Measurements from ENCODE around the gene STN1. TPM values are rescaled to one million over a fixed set of nuclear protein-coding genes. Genes with fewer than 3 reads are reported as not detected.

The STN1 gene
- total RNA-seq, 2 donors from 2014 or later, result 13.5 to 19.9 TPM

DNA sequence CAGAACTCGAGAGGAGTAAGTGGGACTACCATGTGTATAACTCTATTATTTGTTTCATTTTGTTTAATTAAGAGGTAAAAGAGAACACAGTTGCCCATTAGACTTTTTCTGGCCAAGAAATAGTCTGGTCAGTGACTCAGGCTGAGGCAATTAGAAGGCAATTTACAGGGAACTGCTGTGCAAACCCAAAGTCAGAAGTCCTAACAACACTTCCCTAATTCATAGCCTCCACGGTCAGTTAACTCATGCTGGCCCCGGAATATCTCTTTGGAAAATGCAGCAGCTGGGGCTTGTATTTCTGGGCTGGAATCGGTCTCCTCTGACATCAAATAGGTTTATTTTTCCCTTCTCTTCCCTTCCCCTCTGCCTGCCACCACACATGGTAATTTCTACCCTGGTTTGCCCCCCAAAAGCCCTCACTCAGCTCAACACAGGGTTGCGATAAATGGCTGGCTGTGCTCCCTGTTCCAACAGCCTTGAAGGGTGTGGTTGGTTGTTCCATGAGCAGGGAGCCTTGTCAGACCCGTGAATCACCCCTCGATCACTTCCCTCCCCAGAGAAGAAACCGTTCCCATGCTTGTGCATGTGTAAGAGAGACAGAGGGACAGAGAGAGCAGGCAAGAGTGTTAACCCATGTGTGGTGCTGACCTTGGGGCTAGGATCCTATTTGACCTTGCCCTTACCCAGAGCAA, 68.0 kb downstream of the STN1 start:
- Mint-ChIP-seq H3K9me3 (no peaks in the 10 kb centered on the region), H3K36me3 (ENCODE audit: low read depth) (no peaks in the 10 kb centered on the region), H3K27ac (no peak overlapping the region), H3K4me3 (no peak overlapping the region), H3K4me1 (peaks cover 37% of the 10 kb centered on the region), H3K27me3 (ENCODE audit: insufficient read depth) (peaks cover 11% of the 10 kb centered on the region)
- peaks cover 14% of the 10 kb centered on the region for H3K27me3 ChIP-seq (ENCODE audit: control insufficient read depth, insufficient read depth, low read length, poor library complexity, severe bottlenecking)
- peaks cover 13% of the 10 kb centered on the region for H3K4me1 ChIP-seq (ENCODE audit: control insufficient read depth, insufficient read depth, low read length)
- no peak for TF ChIP-seq CTCF (conservative IDR thresholded peaks at IDR 0.05)
- WGBS, 2 experiments (ENCODE audit: insufficient coverage in 1 of 2, insufficient read length in 1 of 2), result 79% methylated on average over 2 to 8 of the region's 8 CpGs
- H3K27ac ChIP-seq (ENCODE audit: low read depth, low read length), result no peak overlapping the region
- no peak for DNase-seq
- H3K9ac ChIP-seq (ENCODE audit: extremely low read depth, low read length, poor library complexity, severe bottlenecking), result no peak overlapping the region
- H3K4me3 ChIP-seq (ENCODE audit: low read length), result no peak overlapping the region
- H3K36me3 ChIP-seq (ENCODE audit: control insufficient read depth, insufficient read depth, low read length), result no peaks in the 10 kb centered on the region
- H3K9me3 ChIP-seq (ENCODE audit: control insufficient read depth, low read length), result no peaks in the 10 kb centered on the region

DNA sequence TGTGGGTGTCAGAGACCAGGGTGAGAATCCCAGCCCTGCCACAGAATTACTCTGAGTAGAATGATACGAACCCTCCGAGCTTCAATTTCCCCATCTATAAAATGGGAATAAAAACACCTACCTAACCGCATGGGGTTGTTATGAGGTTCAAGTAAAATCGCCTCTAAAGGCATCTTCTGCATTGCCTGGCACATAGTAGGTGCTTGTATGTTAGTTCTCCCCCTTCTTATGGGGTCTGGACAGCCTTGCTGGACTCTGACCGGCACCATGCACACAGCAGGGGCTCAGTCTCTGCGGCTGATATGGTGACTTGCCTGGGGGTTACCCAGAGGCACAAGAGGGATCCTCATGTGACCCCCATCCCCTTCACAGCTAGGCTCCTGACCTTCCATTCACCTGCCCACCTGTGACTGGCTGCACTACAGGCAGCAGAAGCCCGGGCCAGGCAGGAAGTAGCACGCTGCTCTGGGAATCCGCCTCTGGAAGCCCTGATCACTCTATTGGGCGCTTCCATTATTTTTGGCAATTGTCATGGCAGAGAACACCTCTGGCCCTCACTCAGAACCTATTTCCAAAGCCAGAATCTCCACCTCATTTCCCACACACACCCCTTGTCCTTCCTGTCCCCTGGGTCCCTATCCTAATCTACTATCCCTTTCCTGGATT, 68.6 kb downstream of the STN1 start:
- Histone ChIP-seq H3K4me1 (ENCODE audit: control insufficient read depth, insufficient read depth, low read length) (peaks cover 13% of the 10 kb centered on the region), H3K9me3 (ENCODE audit: control insufficient read depth, low read length) (no peaks in the 10 kb centered on the region), H3K9ac (ENCODE audit: extremely low read depth, low read length, poor library complexity, severe bottlenecking) (no peak overlapping the region), H3K27ac (ENCODE audit: low read depth, low read length) (no peak overlapping the region), H3K36me3 (ENCODE audit: control insufficient read depth, insufficient read depth, low read length) (no peaks in the 10 kb centered on the region), H3K4me3 (ENCODE audit: low read length) (no peak overlapping the region), H3K27me3 (ENCODE audit: control insufficient read depth, insufficient read depth, low read length, poor library complexity, severe bottlenecking) (peaks cover 14% of the 10 kb centered on the region)
- peaks cover 36% of the 10 kb centered on the region for H3K4me1 Mint-ChIP-seq
- no peak overlapping the region for H3K4me3 Mint-ChIP-seq
- no peak for TF ChIP-seq CTCF (conservative IDR thresholded peaks at IDR 0.05)
- no peak overlapping the region for H3K27ac Mint-ChIP-seq
- H3K36me3 Mint-ChIP-seq (ENCODE audit: low read depth), result no peaks in the 10 kb centered on the region
- H3K27me3 Mint-ChIP-seq (ENCODE audit: insufficient read depth), result peaks cover 9% of the 10 kb centered on the region
- no peaks in the 10 kb centered on the region for H3K9me3 Mint-ChIP-seq
- DNase-seq, result no peak
- 83 to 100% methylated on average over 3 to 10 of the region's 10 CpGs for WGBS, 2 experiments (ENCODE audit: insufficient coverage in 1 of 2, insufficient read length in 1 of 2)

- WGBS, 2 experiments (ENCODE audit: insufficient coverage in 1 of 2, insufficient read length in 1 of 2), result 67% methylated on average over 3 to 8 of the region's 8 CpGs
- H3K27ac ChIP-seq (ENCODE audit: low read depth, low read length), result no peak overlapping the region
- H3K9me3 Mint-ChIP-seq, result no peaks in the 10 kb centered on the region
- peaks cover 32% of the 10 kb centered on the region for H3K4me1 Mint-ChIP-seq
- H3K36me3 Mint-ChIP-seq (ENCODE audit: low read depth), result no peaks in the 10 kb centered on the region
- H3K4me3 ChIP-seq (ENCODE audit: low read length), result no peak overlapping the region
- no peaks in the 10 kb centered on the region for H3K36me3 ChIP-seq (ENCODE audit: control insufficient read depth, insufficient read depth, low read length)
- peak; percentile 83 for DNase-seq
- H3K27ac Mint-ChIP-seq, result no peak overlapping the region
- H3K9ac ChIP-seq (ENCODE audit: extremely low read depth, low read length, poor library complexity, severe bottlenecking), result no peak overlapping the region
- peak; percentile 62 for TF ChIP-seq CTCF (conservative IDR thresholded peaks at IDR 0.05)
- no peak overlapping the region for H3K4me3 Mint-ChIP-seq
- peaks cover 7% of the 10 kb centered on the region for H3K4me1 ChIP-seq (ENCODE audit: control insufficient read depth, insufficient read depth, low read length)
- H3K27me3 Mint-ChIP-seq (ENCODE audit: insufficient read depth), result no peaks in the 10 kb centered on the region
- no peaks in the 10 kb centered on the region for H3K9me3 ChIP-seq (ENCODE audit: control insufficient read depth, low read length)
- H3K27me3 ChIP-seq (ENCODE audit: control insufficient read depth, insufficient read depth, low read length, poor library complexity, severe bottlenecking), result peaks cover 2% of the 10 kb centered on the region
Observed at GRCh38 chr10:103847909-103848468, 70.0 kb downstream of the STN1 start.
